Thyroid gland (tissue), 4 donors: Measurements from ENCODE around the gene SCFD2. TPM values are rescaled to one million over a fixed set of nuclear protein-coding genes. Genes with fewer than 3 reads are reported as not detected.

ENCODE experiments used
- DNase-seq, 2 donors: peaks; one replicate each; pipeline ENCODE4 v3.0.0-alpha.2; 2019
- H3K27ac ChIP-seq, 3 donors: fragments of 200-600 bp; sonication (generic); 1 replicate in 2 of 3; 2 replicates in 1 of 3; pipeline ENCODE4 v1.5.1; 2016 to 2019; ENCODE audit warnings: mild to moderate bottlenecking in 1 of 3, moderate library complexity in 1 of 3
- H3K27me3 ChIP-seq: fragments of 200-600 bp; sonication (generic); one replicate; pipeline ENCODE4 v1.5.1; 2019
- H3K36me3 ChIP-seq, 2 donors: fragments of 200-600 bp; sonication (generic); one replicate each; pipeline ENCODE4 v1.5.1; 2016 to 2019
- H3K4me1 ChIP-seq, 2 donors: fragments of 200-600 bp; sonication (generic); one replicate each; pipeline ENCODE4 v1.5.1; 2017 to 2019
- H3K4me3 ChIP-seq, 3 donors: fragments of 200-600 bp; sonication (generic); replicated peaks in 1 of 3; 1 replicate in 2 of 3; 2 replicates in 1 of 3; pipeline ENCODE4 v1.5.1; 2016; ENCODE audit warnings: mild to moderate bottlenecking in 1 of 3
- H3K9me3 ChIP-seq: fragments of 200-600 bp; sonication (generic); one replicate; pipeline ENCODE4 v1.5.1; 2017
- CTCF ChIP-seq, 6 experiments: fragments of 200-600 bp in 3 of 6; fragments of 450-650 bp in 3 of 6; sonication (generic) in 3 of 6; IDR thresholded peaks; one replicate each; pipeline ENCODE4 v1.5.1; 2016 to 2019; ENCODE audit warnings: antibody characterized with exemption in 6 of 6, mild to moderate bottlenecking in 2 of 6, inconsistent platforms in 1 of 6, moderate library complexity in 1 of 6
- POLR2A ChIP-seq, 2 donors: fragments of 450-650 bp; IDR thresholded peaks; one replicate each; pipeline ENCODE4 v1.6.1; 2017; ENCODE audit warnings: antibody characterized with exemption in 2 of 2, mild to moderate bottlenecking in 2 of 2, moderate library complexity in 1 of 2
- whole genome bisulfite sequencing, 2 donors: methylation state at CpG; one replicate each; pipeline ENCODE4 v1.1.5; 2017; 5-methylcytosine and 5-hydroxymethylcytosine counted together
- intact Hi-C: fragments of 100-400 bp; cut with DNase I; formaldehyde crosslinking; loops from one replicate; pipeline ENCODE4 v1.15.1; 2023
- total RNA-seq, 4 donors: library from RNA; depleted of rRNA; stranded (reverse); fragments of >200 nt; gene quantifications; one replicate each; pipeline ENCODE4 v1.2.3, GENCODE V29; 2016

Gene SCFD2
- total RNA-seq, 4 donors from 2014 or later, result 10.3 to 32.9 (median 28.2) TPM

- TF ChIP-seq CTCF (IDR thresholded peaks at IDR 0.05), result no peak
- no peak for TF ChIP-seq POLR2A (IDR thresholded peaks at IDR 0.05)
- Histone ChIP-seq H3K36me3 (no peaks in the 10 kb centered on the region), H3K27ac (no peak overlapping the region), H3K4me1 (peaks cover 0 to 9% of the 10 kb centered on the region in 2 donors), H3K9me3 (no peaks in the 10 kb centered on the region), H3K27me3 (no peaks in the 10 kb centered on the region), H3K4me3 (no peak overlapping the region)
- 91% methylated on average over 4 of the region's 4 CpGs for WGBS, 2 donors
- no peak for DNase-seq
- intact Hi-C loops, result no loop called here
Observed at GRCh38 chr4:52883707-52884669, 481.9 kb downstream of the SCFD2 start.

- Histone ChIP-seq H3K27me3 (no peaks in the 10 kb centered on the region), H3K36me3 (no peaks in the 10 kb centered on the region), H3K9me3 (no peaks in the 10 kb centered on the region), H3K27ac (no peak overlapping the region), H3K4me1 (peaks cover 0 to 9% of the 10 kb centered on the region in 2 donors), H3K4me3 (no peak overlapping the region)
- intact Hi-C loops, result no loop called here
- TF ChIP-seq CTCF (IDR thresholded peaks at IDR 0.05) (no peak), POLR2A (IDR thresholded peaks at IDR 0.05) (no peak)
- no peak for DNase-seq
- 53 to 54% methylated on average over 4 of the region's 4 CpGs for WGBS, 2 donors
Observed at GRCh38 chr4:52883183-52883621, 482.7 kb downstream of the SCFD2 start.

- Histone ChIP-seq H3K27me3 (no peaks in the 10 kb centered on the region), H3K27ac (no peak overlapping the region), H3K4me1 (peaks cover 8 to 21% of the 10 kb centered on the region in 2 donors), H3K36me3 (no peaks in the 10 kb centered on the region), H3K4me3 (no peak overlapping the region), H3K9me3 (no peaks in the 10 kb centered on the region)
- DNase-seq, result no peak
- no peak for TF ChIP-seq CTCF (IDR thresholded peaks at IDR 0.05)
- TF ChIP-seq POLR2A (IDR thresholded peaks at IDR 0.05), result no peak
- 96 to 100% methylated on average over 1 of the region's 1 CpG for WGBS, 2 donors
- intact Hi-C loops, result no loop called here
Observed at GRCh38 chr4:52880994-52881393, 484.9 kb downstream of the SCFD2 start.

GRCh38 chr4:52879471-52879870 is 486.4 kb downstream of the SCFD2 start:
- H3K4me3 ChIP-seq, result no peak overlapping the region
- WGBS, 2 donors, result 93 to 94% methylated on average over 3 of the region's 3 CpGs
- H3K27ac ChIP-seq, result no peak overlapping the region
- TF ChIP-seq POLR2A (IDR thresholded peaks at IDR 0.05) (no peak), CTCF (IDR thresholded peaks at IDR 0.05) (no peak)
- no peaks in the 10 kb centered on the region for H3K36me3 ChIP-seq
- no peaks in the 10 kb centered on the region for H3K9me3 ChIP-seq
- peaks cover 8 to 23% of the 10 kb centered on the region in 2 donors for H3K4me1 ChIP-seq
- intact Hi-C loops, result no loop called here
- DNase-seq, result no peak
- no peaks in the 10 kb centered on the region for H3K27me3 ChIP-seq

GRCh38 chr4:52877694-52878093 is 488.2 kb downstream of the SCFD2 start:
- TF ChIP-seq POLR2A (IDR thresholded peaks at IDR 0.05) (no peak), CTCF (IDR thresholded peaks at IDR 0.05) (no peak)
- no peaks in the 10 kb centered on the region for H3K36me3 ChIP-seq
- H3K9me3 ChIP-seq, result no peaks in the 10 kb centered on the region
- H3K27ac ChIP-seq, result no peak overlapping the region
- DNase-seq, result no peak
- peaks cover 20 to 26% of the 10 kb centered on the region in 2 donors for H3K4me1 ChIP-seq
- intact Hi-C loops, result no loop called here
- no peaks in the 10 kb centered on the region for H3K27me3 ChIP-seq
- H3K4me3 ChIP-seq, result no peak overlapping the region
- WGBS, 2 donors, result 94 to 95% methylated on average over 6 of the region's 6 CpGs
